ENCODE data around the gene TOX2.

TOX2 gene

GRCh38 chr20:43960231-43960630 lies 45.6 kb downstream of the TOX2 start:
- DNase-seq = no peak

- DNase-seq = no peak
Measured at GRCh38 chr20:43961116-43961515, 46.5 kb downstream of the TOX2 start.

GRCh38 chr20:43961541-43962471 lies 47.2 kb downstream of the TOX2 start:
- no peak for DNase-seq

- no peak for DNase-seq
Measured at GRCh38 chr20:43962530-43962929, 47.9 kb downstream of the TOX2 start.

GRCh38 chr20:43963233-43963632 lies 48.6 kb downstream of the TOX2 start:
- DNase-seq = no peak

- no peak for DNase-seq
Measured at GRCh38 chr20:43963872-43964791, 49.5 kb downstream of the TOX2 start.

- DNase-seq = no peak
Measured at GRCh38 chr20:43968341-43969000, 53.8 kb downstream of the TOX2 start.

- no peak for DNase-seq
Measured at GRCh38 chr20:43969028-43969447, 54.4 kb downstream of the TOX2 start.

- no peak for DNase-seq
Measured at GRCh38 chr20:43969501-43970182, 55.0 kb downstream of the TOX2 start.

- no peak for DNase-seq
Measured at GRCh38 chr20:43971267-43971666, 56.6 kb downstream of the TOX2 start.

- no peak for DNase-seq
Measured at GRCh38 chr20:43972051-43972450, 57.4 kb downstream of the TOX2 start.

GRCh38 chr20:43972692-43973091 lies 58.0 kb downstream of the TOX2 start:
- no peak for DNase-seq

- DNase-seq = no peak
Measured at GRCh38 chr20:43973231-43973630, 58.6 kb downstream of the TOX2 start.

- no peak for DNase-seq
Measured at GRCh38 chr20:43973671-43974450, 59.2 kb downstream of the TOX2 start.

GRCh38 chr20:43974695-43975094 lies 60.0 kb downstream of the TOX2 start:
- DNase-seq = no peak

GRCh38 chr20:43975096-43975768 lies 60.6 kb downstream of the TOX2 start:
- DNase-seq = no peak

- DNase-seq = no peak
Measured at GRCh38 chr20:43976547-43976946, 61.9 kb downstream of the TOX2 start.

GRCh38 chr20:43977252-43977651 lies 62.6 kb downstream of the TOX2 start:
- DNase-seq = no peak

GRCh38 chr20:43977962-43978361 lies 63.3 kb downstream of the TOX2 start:
- DNase-seq = no peak

- DNase-seq = no peak
Measured at GRCh38 chr20:43979576-43980105, 65.0 kb downstream of the TOX2 start.

GRCh38 chr20:43981540-43981939 lies 66.9 kb downstream of the TOX2 start:
- DNase-seq = no peak
